Thymus (tissue), 11 donors: ENCODE measurements around the gene THEM4. TPM values are rescaled to one million over a fixed set of nuclear protein-coding genes. Genes with fewer than 3 reads are reported as not detected.
A peak's percentile ranks its signal among the peaks of the same experiment; 100 is the strongest.

Experiments
- DNase-seq, 9 donors: peaks; one replicate each; pipeline ENCODE4 v3.0.0-alpha.2; 2013; ENCODE audit warnings: low spot score in 9 of 9, low read depth in 6 of 9, missing footprints in 1 of 9
- H3K27ac ChIP-seq, 2 donors: one replicate each; pipeline ENCODE4 v1.5.1; 2013; ENCODE audit warnings: control low read depth in 1 of 2, low read depth in 1 of 2, low read length in 1 of 2, mild to moderate bottlenecking in 1 of 2, moderate library complexity in 1 of 2
- H3K27me3 ChIP-seq, 2 donors: one replicate each; pipeline ENCODE4 v1.5.1; 2013; ENCODE audit warnings: low read length in 1 of 2; ENCODE audit not compliant: control insufficient read depth in 2 of 2, insufficient read depth in 1 of 2
- H3K36me3 ChIP-seq, 2 donors: one replicate each; pipeline ENCODE4 v1.5.1; 2013; ENCODE audit warnings: low read length in 1 of 2, mild to moderate bottlenecking in 1 of 2, moderate library complexity in 1 of 2; ENCODE audit not compliant: control insufficient read depth in 2 of 2, insufficient read depth in 2 of 2
- H3K4me1 ChIP-seq, 2 donors: one replicate each; pipeline ENCODE4 v1.5.1; 2013; ENCODE audit warnings: low read length in 2 of 2; ENCODE audit not compliant: control insufficient read depth in 2 of 2, insufficient read depth in 2 of 2
- H3K4me3 ChIP-seq, 2 donors: one replicate each; pipeline ENCODE4 v1.5.1; 2013; ENCODE audit warnings: low read length in 2 of 2, control low read depth in 1 of 2, mild to moderate bottlenecking in 1 of 2
- H3K9me3 ChIP-seq, 2 donors: one replicate each; pipeline ENCODE4 v1.5.1; 2013; ENCODE audit warnings: low read length in 1 of 2, mild to moderate bottlenecking in 1 of 2; ENCODE audit not compliant: control insufficient read depth in 2 of 2, insufficient read depth in 1 of 2
- WGBS: extraction: QIAGEN DNeasy Blood & Tissue Kit; methylation state at CpG from one replicate; pipeline ENCODE4 v1.1.7; 2013; 5-methylcytosine and 5-hydroxymethylcytosine counted together
- polyA plus RNA-seq: library from polyadenylated mRNA; stranded (reverse); fragments of 200-250 nt; gene quantifications from one replicate; pipeline ENCODE4 v1.2.3, GENCODE V29; 2013
- total RNA-seq: library from RNA; stranded (reverse); fragments of 120-200 nt; gene quantifications from one replicate; pipeline ENCODE4 v1.2.4, GENCODE V29; 2013
- donor health status: healthy.

Gene THEM4
- total and polyA plus RNA-seq, 2 donors = 6.9 to 46.2 TPM

- Histone ChIP-seq H3K36me3 (no peaks in the 10 kb centered on the region), H3K4me1 (no peaks in the 10 kb centered on the region), H3K27ac (no peak overlapping the region), H3K4me3 (no peak overlapping the region), H3K27me3 (no peaks in the 10 kb centered on the region), H3K9me3 (no peaks in the 10 kb centered on the region)
- no peak for DNase-seq
- 96% methylated on average over 2 of the region's 2 CpGs for WGBS
These were observed 37.8 kb upstream of the THEM4 start for GRCh38 chr1:151947140-151947539.

DNA sequence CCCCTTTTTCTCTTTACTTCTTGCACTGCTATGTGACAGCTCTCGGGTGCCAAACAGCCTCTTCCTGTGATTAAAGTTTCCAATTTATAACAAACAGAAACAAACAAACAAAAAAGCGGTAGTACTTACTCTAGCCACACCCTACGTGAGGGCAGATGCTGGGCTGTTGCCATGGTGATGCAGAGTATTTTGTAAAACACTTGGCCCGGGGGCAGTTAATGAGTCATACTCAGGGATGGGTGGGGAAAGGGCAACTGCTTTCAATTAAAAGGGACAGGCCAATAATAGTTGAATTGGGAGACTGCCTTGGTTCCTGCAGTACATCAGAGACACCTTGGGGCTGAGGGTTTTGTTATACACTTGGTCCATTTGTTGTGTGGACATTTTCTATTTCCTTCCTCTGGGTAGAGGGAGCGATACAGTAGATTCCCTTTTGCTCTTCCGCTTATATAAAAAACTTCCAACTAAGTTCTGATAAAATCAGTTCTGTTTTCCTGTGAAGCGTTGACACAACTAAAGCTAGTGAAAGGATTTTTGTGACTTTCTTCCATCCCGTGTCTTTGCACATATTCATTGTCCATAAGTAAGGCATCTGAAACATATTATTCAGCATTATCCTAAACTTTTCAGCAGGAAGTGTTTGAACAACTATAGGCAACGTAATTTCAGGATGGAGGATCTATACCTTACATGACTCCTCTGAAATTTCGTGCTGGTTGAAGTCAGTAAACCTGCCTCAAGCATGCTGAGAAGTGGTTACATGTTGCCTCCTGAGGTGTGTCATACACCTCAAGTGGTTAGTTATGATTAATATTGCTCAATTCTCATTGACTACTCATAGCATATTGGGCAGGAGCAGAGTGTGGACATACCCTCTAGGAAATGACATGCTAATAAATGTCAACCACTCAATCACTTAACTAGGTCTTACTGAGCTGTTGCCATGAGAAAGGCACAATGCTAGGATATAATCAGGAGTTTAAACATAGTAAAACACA is 36.7 kb upstream of the THEM4 start:
- Histone ChIP-seq H3K4me1 (no peaks in the 10 kb centered on the region), H3K9me3 (no peaks in the 10 kb centered on the region), H3K27me3 (no peaks in the 10 kb centered on the region), H3K27ac (no peak overlapping the region), H3K4me3 (no peak overlapping the region), H3K36me3 (no peaks in the 10 kb centered on the region)
- peak in 2 of 9 donors; percentile 13 to 49 for DNase-seq
- WGBS = 62% methylated on average over 10 of the region's 10 CpGs

DNA sequence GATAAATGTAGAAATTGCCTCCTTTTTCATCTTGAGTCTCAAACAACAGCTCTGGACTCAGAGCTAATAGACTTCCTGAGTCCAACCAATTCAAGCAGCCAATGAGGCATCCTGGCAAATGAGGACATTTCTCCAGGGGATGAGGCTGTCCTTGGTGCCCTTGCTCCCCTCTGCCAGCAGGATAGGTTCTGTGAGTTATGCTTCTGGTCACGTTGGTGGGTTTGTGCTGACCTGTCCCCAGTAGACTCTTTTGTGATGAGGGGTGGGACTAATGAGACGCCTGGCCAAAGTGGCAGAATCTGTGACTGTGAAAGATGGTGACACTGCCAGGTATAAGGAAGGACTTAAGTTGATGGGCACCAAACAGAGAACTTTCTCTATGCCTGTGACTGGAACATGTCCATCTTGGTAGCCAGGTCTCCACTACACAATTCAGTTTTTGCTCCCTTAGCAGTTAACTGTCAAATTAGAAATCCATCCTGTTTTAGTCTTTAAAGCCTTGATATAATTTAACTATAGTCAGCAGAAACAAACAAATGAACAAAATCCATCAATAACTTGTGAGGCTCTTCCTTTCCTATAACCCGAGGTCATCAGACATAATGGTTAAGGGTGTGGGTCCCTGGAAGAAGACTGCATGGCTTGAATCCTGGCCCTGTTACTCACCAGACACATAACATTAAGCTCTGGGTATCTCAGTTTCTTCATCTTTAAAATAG is 35.7 kb upstream of the THEM4 start:
- 90% methylated on average over 3 of the region's 3 CpGs for WGBS
- Histone ChIP-seq H3K4me1 (no peaks in the 10 kb centered on the region), H3K27ac (peak overlapping the region in 1 of 2 donors; percentile 54), H3K36me3 (no peaks in the 10 kb centered on the region), H3K4me3 (no peak overlapping the region), H3K9me3 (no peaks in the 10 kb centered on the region), H3K27me3 (no peaks in the 10 kb centered on the region)
- DNase-seq = no peak

GRCh38 chr1:151944126-151944856 is 35.0 kb upstream of the THEM4 start:
- Histone ChIP-seq H3K27me3 (no peaks in the 10 kb centered on the region), H3K4me3 (no peak overlapping the region), H3K4me1 (no peaks in the 10 kb centered on the region), H3K9me3 (no peaks in the 10 kb centered on the region), H3K36me3 (no peaks in the 10 kb centered on the region), H3K27ac (no peak overlapping the region)
- no peak for DNase-seq
- 74% methylated on average over 7 of the region's 7 CpGs for WGBS

DNA sequence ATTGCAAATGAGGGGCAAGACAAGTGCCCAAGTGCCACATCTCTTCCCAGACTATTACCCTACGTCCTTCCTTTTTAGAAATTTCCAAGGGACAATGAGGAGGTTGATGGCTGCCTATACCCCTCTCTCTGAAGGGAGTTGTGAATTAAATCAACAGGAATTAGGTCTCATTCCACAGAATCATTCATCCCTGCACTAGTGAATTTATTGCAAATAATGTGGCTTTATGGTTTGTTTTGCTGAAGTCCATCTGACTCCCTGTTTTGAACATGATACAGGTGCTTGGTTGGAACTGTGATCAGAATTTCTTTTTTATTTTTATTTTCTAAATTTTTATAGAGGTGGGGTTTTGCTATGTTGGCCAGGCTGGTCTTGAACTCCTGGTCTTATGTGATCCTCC is 34.3 kb upstream of the THEM4 start:
- Histone ChIP-seq H3K4me1 (no peaks in the 10 kb centered on the region), H3K4me3 (no peak overlapping the region), H3K27ac (no peak overlapping the region), H3K9me3 (no peaks in the 10 kb centered on the region), H3K36me3 (no peaks in the 10 kb centered on the region), H3K27me3 (no peaks in the 10 kb centered on the region)
- WGBS = 92% methylated on average over 1 of the region's 1 CpG
- no peak for DNase-seq

GRCh38 chr1:151942882-151943281 is 33.6 kb upstream of the THEM4 start:
- Histone ChIP-seq H3K27me3 (no peaks in the 10 kb centered on the region), H3K4me1 (no peaks in the 10 kb centered on the region), H3K36me3 (no peaks in the 10 kb centered on the region), H3K9me3 (no peaks in the 10 kb centered on the region), H3K4me3 (no peak overlapping the region), H3K27ac (no peak overlapping the region)
- no peak for DNase-seq
- WGBS = 91% methylated on average over 1 of the region's 1 CpG

DNA sequence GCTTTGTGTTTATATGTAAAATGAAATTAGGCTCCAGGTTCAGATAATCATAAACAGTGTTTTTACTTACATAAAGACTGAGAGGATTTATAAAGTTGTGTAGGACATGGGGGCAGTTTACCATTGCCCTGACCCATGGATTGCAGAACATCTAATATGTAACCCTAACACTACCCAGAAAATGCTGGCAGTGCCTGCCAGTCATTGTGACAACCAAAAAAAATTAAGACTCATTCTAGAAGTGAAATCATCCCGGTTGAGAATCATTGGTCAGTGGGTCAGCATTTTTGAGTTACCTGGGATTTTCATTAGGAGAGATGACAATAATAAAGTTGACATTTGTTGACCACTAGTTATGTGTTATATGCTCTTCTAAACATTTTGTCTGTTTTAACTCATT is 31.2 kb upstream of the THEM4 start:
- Histone ChIP-seq H3K4me1 (no peaks in the 10 kb centered on the region), H3K27me3 (peaks cover 0 to 1% of the 10 kb centered on the region in 2 donors), H3K36me3 (no peaks in the 10 kb centered on the region), H3K27ac (no peak overlapping the region), H3K4me3 (no peak overlapping the region), H3K9me3 (no peaks in the 10 kb centered on the region)
- WGBS = 79% methylated on average over 1 of the region's 1 CpG
- DNase-seq = no peak

DNA sequence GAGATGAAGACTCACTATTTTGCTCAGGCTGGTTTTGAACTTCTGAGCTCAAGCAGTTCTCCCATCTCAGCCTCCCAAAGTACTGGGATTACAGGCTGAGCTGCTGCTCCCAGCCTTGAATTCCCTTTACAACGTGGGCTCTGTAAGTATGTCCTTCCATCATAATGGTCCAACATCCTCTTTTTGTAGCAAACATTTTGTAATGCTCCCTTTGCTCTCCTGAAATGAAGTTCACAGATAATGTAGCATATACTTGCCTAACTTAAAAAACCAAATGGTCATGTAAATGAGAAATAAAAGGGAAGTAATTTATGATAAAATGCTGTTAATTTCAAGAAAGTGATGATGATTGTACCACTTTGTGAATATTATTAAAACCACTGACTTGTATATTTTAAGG is 30.5 kb upstream of the THEM4 start:
- WGBS = 80% methylated on average over 1 of the region's 1 CpG
- no peak overlapping the region for H3K27ac ChIP-seq
- H3K9me3 ChIP-seq = no peaks in the 10 kb centered on the region
- DNase-seq = no peak
- H3K4me1 ChIP-seq = no peaks in the 10 kb centered on the region
- H3K27me3 ChIP-seq = peaks cover 0 to 6% of the 10 kb centered on the region in 2 donors
- H3K36me3 ChIP-seq = no peaks in the 10 kb centered on the region
- no peak overlapping the region for H3K4me3 ChIP-seq
